GM20431 (cell line): ENCODE measurements around the gene SLC35E1.
"Not testable (repeated sequence)": the region's sequence is repeated elsewhere in the genome, so short reads cannot be mapped to it uniquely, and the experiment has no call there.

Source experiments
- in situ Hi-C: fragments of 300-500 bp; cut with MseI, MboI; formaldehyde crosslinking; loops from one replicate; pipeline ENCODE4 v1.15.0; 2020; ENCODE audit warnings: low sequenced_read_pairs; ENCODE audit not compliant: unreplicated experiment

Gene SLC35E1

DNA sequence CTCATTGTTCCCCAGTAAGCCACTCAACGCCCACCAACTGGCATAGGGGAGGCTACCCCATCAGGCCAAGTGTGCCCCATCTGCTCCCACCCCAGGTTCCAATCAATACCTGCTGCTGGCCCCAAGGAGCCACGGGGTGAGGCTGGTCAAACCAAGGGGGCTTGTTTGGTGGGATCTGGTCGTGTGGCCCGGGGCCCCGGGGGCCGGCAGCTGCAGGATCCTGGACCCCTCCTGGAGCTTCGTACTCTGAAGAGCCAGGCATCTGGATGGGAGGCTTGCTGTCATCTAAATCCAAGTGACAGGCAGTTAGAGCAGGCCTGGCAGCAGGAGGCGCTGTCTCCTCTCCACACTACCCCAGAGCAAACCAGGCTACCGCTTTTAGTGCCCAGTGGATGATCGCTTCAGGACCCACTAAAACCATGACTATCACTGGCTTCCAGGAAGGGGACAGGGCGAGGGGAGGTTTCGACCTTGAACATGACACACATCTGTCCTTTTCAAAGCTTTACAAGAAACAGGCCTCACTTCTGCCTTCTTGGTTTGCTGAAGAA, 44.2 kb downstream of the SLC35E1 start:
- in situ Hi-C loops: no loop called here

DNA sequence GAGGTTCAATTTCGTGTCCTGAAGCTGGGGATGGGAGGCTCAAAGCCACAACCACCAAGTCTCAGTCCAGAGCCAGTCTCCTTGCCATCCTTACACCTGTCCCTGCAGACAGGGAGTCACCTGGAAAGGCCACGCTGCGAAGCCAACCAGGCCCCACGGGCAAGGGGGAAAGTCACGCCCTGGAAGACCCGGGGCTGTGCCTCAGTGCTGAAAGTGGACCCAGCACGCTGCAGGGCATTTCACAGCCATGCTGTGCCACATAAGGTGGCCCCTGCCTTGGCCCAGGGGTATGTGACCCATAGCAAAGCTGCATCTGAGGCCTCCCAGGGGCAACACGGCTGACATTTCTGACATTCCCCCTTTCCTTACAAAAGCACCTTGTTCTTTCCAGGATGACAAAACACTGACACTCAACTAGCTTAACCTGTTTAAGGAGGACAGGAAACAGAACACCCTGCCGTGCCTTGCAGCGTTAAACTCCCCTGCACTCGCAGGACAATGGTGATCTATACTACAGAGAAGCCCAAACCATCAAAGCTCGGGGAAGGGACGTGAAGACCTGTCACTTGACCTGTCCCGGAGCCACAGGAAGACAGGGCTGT, 44.8 kb downstream of the SLC35E1 start:
- in situ Hi-C loops: no loop called here

DNA sequence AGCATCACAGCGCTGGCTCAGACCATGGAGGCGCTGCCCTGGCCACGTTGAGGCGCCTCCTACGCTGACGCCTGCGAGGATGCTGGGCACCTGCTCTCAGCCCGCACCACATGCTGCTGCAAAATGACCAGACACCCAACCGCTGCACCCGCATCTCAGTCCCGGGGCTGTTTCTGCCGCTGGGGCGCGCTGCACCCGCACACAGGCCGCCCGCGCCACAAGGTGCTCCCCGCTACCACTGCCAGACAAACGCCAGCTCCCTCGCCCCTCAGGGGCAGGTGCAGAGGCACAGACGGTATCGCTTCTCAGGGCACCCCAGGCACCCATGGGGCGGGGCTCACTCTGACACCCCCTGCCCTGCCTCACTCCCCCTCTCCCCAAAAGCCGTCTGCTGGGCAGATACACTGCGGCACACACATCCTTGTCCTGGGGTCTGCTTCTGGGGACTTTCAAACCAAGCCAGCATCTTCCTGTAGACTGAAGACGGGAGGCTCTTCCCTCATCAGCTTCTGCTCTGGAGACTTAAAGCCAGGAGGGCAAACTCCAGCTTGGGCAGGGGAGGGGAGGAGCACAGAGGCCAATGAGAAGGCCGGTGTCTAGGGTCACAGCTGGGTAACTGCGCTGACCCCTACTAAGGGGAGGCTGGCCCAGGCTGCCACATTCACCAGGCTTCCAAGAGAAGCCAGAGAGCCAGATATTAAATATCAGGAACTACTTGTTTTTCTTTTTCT, 46.3 kb downstream of the SLC35E1 start:
- in situ Hi-C loops: no loop called here

DNA sequence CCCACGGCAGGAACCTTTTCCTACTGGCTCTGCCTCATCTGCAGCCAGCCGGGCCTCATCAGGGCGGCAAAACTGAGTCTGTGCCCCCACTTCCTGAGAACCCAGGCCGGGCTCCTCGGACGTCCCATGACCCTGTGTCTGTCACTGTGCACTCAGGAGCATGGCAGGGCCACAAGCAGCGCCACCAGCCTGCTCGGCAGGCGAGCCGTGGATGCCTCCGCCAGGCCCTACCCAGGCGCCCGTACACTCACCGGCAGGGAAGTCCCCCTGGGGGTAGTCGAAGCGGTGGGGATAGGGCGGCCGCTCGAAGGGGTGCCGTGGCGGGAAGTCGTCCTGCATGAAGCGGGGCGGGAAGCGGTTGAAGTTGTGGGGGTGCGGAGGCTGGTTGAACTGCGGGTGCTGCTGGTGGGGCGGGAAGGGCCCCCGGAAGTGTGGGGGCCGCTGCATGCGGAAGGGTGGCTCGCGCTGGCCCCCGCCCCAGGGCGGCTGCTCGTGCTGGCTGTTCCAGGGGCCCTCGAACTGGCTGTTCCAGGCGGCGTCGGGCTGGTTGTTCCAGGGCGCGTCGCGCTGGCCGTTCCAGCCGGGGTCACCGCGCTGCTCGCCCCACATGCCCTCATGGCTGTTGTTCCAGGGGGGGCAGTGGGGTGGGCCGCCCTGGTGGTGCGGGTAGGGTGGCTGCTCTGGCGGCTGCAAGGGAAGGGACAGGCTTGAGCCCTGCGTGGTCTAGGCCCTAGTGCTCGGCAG, 47.1 kb downstream of the SLC35E1 start:
- in situ Hi-C loops: no loop called here

DNA sequence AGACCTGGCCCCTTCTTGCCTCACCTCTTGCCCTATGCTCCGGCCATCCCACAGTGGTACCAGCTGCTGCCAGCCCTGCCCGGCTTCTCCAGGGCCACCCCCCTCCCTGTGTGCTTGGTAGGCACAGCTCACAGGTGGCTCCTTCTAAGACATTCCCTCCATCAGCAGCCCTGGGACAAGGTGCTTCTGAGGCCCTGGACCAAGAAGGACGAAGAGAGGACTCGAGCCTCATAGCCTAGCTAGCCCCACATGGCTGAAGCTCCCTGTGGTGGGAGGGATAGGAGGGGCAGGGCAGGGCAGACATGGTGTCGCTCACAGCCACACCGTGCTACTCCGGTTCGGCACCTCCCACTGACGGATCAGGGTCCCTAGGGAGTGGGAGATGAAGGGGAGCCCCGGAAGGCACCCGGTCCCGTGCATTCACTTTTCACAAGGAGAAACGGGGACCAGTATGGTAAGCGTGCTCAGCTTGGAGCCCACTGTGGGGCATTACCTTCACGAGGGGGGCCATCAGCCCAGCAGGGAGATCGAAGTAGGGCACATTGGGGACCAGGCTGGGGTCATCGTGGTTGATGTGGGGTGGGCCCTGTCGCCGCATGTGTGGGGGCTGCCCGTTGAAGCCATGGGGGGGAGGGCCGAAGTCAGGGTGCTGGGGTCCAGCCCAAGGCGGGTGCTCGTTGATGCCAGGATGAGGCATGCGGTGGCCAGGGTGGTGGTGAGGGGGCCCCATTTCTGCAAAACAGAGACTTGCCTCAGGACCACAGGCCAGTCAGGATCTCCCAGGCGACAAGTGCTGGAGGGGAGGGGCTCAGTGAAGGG, 49.4 kb downstream of the SLC35E1 start:
- in situ Hi-C loops: no loop called here

DNA sequence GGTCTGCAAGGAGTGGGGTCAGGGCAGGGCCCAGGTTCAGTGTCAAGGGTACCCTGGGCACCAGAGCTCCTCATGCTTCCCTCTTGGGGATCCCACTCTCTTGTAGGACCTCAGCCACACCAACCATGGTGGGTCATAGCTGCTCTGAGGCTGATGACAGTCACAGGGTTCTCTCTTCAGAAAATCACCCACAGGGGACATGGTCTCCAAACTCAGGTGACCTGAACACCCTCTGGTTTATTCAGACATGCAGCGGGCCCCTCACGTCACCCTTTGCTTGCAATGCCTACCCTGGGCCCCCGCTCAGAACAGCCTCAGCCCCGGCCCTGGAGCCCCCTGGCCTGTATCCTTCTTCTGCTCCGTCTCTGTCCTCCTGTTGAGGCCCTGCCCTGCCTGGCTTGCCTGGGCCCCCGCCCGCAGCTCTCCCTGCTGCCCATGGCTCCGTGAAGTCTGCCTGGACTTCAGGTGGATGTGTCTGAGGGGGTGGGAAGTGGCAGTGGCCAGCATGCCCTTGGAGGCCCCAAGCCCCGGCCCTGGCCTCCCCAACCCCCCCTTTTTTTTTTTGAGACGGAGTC, 50.4 kb downstream of the SLC35E1 start:
- in situ Hi-C loops: no loop called here

DNA sequence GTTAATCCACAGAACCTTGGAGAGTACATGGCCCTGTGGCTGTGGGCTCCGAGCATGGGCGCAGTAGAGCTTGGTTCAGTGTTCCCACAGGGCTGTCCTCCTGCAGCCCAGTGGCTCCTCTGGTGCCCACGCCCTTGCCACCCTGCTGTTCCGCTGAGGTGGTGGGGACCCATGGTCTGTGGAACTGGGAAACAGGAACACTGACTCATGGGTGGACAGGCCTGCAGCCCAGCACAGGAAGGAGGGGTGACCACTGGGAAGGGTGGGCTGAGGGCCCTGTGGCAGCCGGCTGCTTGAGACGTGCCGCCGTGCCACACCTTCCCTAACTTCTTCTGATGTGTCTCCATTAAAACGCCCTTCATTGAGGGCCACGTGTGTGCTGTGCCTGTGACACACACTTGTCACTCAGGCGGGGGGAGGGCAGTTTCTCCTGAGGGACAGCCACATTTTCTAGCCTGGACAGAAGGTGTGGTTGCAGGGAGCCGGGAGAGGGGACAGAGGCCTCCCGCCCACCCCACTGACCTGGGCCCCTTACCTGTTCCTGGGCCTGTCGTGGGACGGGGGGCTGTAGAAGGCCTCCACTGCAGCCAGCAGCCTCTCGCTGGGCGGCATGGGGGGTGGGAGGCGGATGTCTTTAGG, 51.1 kb downstream of the SLC35E1 start:
- in situ Hi-C loops: no loop called here

DNA sequence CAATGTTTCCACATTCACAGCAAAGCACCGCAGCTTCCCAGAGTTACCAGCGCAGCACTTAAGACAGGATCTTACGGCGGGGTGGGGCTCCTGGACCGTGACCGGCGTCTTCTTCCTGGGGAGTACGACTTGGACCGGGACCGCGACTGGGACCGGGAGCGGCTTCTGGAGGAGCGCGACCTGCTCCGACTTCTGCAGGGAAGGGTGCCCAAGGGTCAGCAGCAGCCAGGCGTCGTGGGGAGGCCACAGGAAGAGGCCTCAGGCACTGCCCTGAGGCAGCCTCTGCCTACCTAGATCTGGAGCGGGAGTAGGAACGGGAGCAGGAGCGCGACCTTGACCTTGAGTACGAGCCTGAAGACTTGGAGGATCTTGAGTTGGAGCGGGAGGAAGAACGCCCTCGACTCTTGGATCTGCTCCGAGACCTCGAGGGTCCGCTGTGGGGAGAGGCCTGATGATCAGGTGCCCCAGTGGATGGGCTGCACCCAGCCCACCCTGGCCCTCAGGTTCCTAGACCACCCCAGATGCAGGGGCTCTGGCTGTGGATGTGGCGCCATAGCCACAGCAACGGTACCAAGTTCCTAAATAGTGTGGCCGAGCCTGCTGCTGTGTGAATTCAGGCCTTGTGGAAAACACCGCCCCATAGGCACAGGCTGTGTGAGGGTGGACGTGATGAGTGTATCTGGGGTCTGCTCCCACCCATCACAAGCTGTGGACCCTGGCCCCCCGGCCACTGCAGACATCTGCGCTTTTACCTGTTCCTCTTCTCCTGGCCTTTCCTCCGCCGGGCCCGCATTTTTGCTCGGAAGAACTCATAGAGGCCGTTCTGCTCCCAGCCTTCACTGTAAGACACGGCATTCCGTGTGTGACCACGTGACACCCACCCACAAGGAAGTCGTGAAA, 51.9 kb downstream of the SLC35E1 start:
- in situ Hi-C loops: no loop called here

DNA sequence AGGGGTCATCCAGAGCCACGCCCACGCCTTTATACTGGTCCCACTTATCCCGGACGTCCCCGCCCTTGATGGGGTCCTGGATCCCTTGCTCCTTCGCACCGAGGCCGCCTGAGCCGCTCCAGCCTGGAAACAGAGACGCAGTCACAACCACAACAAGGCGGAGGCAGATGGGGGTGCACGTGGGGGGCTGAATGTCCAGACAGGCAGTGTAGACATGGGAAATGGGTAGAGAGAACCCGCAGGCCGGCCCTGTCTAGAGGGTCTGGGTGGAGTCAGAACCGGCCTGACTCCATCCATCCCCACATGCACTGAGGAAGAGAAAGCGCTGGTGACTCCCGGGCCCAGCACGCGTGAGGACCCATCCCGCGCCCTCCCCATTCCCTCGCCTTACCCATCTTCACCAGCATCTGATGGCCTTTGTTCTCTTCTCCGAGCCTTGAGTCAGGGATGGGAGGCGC, 53.0 kb downstream of the SLC35E1 start:
- in situ Hi-C loops: no loop called here

DNA sequence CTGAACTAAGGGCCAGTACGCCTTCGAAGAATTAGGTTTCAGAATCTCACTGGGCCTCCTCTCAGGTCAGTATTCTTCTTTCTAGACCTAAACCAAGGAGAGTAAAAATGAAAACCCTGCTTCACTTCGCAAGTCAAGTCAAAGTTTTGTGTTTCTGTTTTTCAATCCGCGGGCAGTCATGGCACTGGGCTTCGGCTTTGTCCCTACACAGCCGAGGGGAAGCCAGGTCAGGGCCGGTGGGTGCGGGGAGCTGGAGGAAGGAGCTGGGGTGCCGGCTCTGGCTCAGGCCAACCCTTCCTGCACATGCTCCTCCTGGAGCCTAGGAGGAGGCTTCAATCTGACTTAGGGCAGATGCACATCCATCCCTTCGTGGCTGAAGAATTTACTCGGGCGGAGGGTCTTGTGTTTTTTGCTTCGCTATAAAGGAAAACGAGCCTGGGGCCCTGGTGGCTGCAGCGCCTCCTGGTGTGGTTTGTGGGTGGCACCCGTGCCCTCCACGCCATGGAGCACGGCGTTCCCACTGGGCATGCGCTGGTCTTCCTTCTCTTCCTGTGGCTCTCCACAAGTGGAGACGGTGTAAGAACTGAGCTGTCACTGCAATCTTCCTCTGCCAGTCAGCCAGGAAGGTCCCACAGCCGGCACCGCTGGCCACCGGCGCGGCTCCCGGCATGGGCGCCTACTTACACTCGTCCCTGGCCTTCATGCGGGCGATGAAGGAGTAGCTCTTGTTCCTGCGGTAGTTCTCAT, 53.6 kb downstream of the SLC35E1 start:
- in situ Hi-C loops: no loop called here

DNA sequence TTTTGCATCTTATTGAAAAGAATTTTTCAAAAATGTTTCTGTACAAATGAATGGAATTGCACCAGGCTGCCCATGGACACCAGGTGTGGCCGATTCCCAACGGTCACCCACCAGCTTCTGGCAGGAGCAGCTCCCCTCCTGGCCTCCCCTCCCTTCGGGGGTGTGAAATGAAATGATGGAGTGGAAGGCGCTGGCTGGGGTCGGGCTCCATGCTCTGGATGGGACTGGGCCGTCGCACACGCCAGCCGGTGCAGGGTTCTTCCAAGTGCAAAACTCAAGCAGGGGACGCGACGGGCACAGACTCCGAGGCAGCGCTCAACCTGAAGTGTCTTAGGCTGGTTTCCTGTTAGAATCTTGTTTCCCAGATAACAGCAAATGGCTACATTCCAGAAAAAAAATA, 54.2 kb downstream of the SLC35E1 start:
- in situ Hi-C loops: no loop called here

DNA sequence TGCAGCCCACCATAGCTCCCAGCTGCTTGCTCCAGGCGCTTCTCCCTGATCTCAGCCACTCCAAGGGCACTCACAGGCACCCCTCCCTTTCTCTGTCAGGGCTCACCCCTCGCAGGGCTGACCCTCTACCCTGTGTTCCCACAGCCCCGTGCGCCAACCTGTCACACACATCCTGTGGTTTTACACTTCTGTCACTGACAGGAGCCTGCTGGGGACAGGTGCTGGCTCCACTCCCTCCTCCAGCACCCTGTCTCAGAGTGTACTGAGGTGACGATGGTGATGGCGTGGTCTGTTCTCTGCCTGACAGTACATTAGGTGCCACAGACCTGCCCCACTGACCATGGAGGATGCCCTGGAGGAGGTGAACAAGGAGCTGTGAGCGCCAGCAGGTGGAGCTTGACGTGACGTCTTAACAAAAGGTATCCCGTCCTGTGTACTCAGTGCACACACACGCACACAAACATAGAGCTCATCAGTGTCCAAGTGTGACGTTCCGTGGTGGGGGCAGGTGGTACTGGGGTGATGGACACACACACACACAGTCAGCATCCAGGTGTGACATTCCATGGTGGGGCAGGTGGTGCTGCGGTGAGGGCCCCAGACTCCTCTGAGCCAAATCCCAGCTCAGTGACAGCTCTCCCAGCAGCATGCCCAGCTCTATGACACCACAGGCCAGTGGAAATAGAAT, 55.1 kb downstream of the SLC35E1 start:
- in situ Hi-C loops: no loop called here

DNA sequence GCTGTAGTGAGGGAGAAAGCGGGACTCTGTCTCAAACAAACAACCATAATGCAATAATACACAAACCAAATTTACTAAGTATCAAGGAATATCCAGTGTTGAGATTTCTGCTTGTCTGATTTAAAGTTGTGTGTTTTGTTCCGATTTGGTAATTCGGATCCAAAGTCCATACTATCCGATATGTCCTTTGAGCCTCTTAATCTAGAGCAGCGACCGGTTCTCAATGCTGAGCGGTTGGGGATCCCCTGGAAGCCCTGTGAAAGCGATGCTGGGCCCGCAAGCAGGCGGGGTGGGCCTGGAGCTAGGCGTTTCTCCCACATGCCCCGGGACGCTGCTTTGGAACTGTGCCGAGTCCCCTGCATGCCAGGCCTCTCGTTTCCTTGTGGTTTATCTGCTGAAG, 55.8 kb downstream of the SLC35E1 start:
- in situ Hi-C loops: no loop called here

DNA sequence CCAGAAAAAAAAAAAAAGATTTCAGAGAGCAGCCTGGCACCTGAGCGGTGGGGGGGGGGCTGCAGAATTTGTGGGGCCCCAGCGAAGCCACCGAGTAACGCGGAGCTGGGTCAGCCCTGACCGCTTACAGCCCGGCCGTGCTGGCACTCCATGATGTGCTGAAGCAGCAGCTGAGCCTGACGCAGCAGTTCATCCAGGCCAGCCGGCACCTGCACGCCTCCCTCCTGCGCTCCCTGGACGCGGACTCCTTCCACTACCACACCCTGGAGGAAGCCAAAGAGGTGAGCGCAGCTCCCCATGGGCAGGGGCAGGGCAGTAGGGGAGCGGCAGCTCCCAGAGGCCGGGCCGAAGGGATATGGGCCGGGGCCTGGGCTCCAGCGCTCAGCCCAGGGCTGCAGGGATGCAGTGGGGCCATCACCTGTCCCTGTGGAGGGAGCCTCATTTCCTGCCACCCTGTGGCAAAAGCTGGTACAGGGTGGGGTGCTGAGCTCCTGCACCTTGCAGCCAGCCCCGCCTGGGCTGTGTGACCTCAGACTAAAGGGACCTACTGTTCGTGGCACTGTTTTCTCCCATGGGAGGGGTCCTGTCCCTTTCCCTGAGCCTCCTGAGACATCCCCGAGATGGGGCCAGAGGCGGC, 57.7 kb downstream of the SLC35E1 start:
- in situ Hi-C loops: no loop called here

DNA sequence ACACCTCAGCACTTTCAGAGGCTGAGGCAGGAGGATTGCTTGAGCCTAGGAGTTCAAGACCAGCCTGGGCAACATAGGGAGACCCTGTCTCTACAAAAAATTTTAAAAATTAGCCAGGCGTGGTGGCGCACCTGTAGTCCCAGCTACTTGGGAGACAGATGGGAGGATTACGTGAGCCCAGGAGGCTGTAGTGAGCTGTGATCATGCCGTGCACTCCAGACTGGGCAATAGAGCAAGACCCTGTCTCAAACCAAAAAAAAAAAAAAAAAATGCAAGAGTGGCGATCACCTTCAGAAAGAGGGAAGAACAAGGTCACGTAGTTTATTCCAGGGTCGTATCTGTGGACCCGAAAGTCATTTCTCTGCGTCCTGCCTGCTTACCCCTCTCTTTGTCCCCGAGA, 59.6 kb downstream of the SLC35E1 start:
- in situ Hi-C loops: not testable (repeated sequence)

DNA sequence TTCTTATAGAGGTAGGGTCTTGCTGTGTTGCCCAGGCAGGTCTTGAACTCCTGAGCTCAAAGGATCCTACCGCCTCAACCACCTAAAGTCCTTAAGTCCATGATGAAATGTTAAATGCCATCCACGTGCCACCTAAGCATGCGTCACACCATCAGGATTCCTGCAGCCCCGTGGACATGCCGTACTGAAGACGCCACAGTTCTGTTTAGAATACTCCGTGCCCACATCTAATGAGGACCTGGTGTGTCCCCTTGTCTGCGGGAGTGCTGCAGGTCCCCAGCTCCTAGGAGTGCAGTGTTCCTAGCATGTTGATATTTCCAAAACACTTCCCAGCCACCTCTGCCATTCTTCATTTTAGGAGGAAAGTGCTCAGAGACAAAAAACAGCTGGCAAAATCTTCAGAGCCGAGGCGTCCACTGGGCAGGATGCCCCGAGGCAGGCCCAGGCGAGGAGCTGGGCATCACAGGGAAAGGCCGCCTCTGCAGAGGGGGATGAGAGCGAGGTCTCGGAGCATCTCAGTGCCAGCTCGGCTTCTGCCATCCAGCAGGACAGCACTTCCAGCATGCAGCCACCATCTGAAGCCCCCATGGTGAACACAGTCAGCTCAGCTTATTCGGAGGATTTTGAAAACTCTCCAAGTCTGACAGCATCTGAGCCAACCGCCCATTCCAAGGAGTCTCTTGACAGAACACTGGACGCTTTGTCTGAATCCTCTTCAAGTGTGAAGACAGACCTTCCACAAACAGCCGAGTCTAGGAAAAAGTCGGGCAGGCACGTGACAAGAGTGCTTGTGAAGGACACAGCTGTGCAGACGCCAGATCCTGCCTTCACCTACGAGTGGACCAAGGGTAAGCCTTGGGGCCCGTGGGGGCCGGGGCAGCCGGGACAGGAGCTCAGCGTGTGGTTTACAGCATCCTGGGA, 62.8 kb downstream of the SLC35E1 start:
- in situ Hi-C loops: no loop called here
